A673 (cell line): Measurements from ENCODE around the gene SPNS1.

Source experiments
- CTCF ChIP-seq: fragments of 300-800, 200-600 bp; sonication (generic); conservative IDR thresholded peaks from 2 replicates; pipeline ENCODE4 v1.5.1; 2017; ENCODE audit warnings: low read depth, mild to moderate bottlenecking, antibody characterized with exemption, low read length, moderate library complexity, mixed read lengths
- EZH2 ChIP-seq: fragments of 200-600 bp; sonication (generic); IDR thresholded peaks from 2 replicates; pipeline ENCODE4 v1.6.1; 2017; ENCODE audit warnings: borderline replicate concordance, low read depth, mild to moderate bottlenecking, mixed read lengths, antibody characterized with exemption, low read length; ENCODE audit not compliant: poor library complexity, severe bottlenecking

GRCh38 chr16:28938721-28939120 is 35.9 kb upstream of the SPNS1 start:
- no peak for TF ChIP-seq CTCF
- TF ChIP-seq EZH2: no peak
